Measurements from ENCODE around the gene C19orf25.
"Not testable (repeated sequence)": the region's sequence is repeated elsewhere in the genome, so short reads cannot be mapped to it uniquely, and the experiment has no call there.

Gene C19orf25

GRCh38 chr19:1478934-1479707 is at the start of gene C19orf25:
TSS of gene C19orf25 (minus strand) at chr19:1479215. CDS start at chr19:1478903, 312 bp downstream.
- peak; percentile 70 for DNase-seq (ENCODE audit: low read depth, low spot score)

GRCh38 chr19:1527650-1528309 is 48.8 kb upstream of the C19orf25 start:
- no peak for DNase-seq (ENCODE audit: low read depth, low spot score)

GRCh38 chr19:1526979-1527649 is 48.1 kb upstream of the C19orf25 start:
- no peak for DNase-seq (ENCODE audit: low read depth, low spot score)

GRCh38 chr19:1526066-1526778 is 47.2 kb upstream of the C19orf25 start:
- DNase-seq (ENCODE audit: low read depth, low spot score): no peak

GRCh38 chr19:1525343-1525742 is 46.3 kb upstream of the C19orf25 start:
- no peak for DNase-seq (ENCODE audit: low read depth, low spot score)

GRCh38 chr19:1524972-1525325 is 45.9 kb upstream of the C19orf25 start:
- DNase-seq (ENCODE audit: low read depth, low spot score): no peak

- no peak for DNase-seq (ENCODE audit: low read depth, low spot score)
These were observed 45.4 kb upstream of the C19orf25 start for GRCh38 chr19:1524287-1524971.

- no peak for DNase-seq (ENCODE audit: low read depth, low spot score)
These were observed 44.6 kb upstream of the C19orf25 start, which contains the start of gene PLK5 for GRCh38 chr19:1523412-1524286. TSS of gene PLK5 (plus strand) at chr19:1524077. CDS start at chr19:1526997, 2,920 bp downstream.

- no peak for DNase-seq (ENCODE audit: low read depth, low spot score)
These were observed 43.8 kb upstream of the C19orf25 start for GRCh38 chr19:1522838-1523237.

- DNase-seq (ENCODE audit: low read depth, low spot score): no peak
These were observed 43.0 kb upstream of the C19orf25 start for GRCh38 chr19:1522061-1522460.

GRCh38 chr19:1521636-1522035 is 42.6 kb upstream of the C19orf25 start:
- DNase-seq (ENCODE audit: low read depth, low spot score): no peak

GRCh38 chr19:1520203-1520780 is 41.3 kb upstream of the C19orf25 start:
- no peak for DNase-seq (ENCODE audit: low read depth, low spot score)

GRCh38 chr19:1519802-1520201 is 40.8 kb upstream of the C19orf25 start:
- not testable (repeated sequence) for DNase-seq (ENCODE audit: low read depth, low spot score)

- no peak for DNase-seq (ENCODE audit: low read depth, low spot score)
These were observed 39.5 kb upstream of the C19orf25 start for GRCh38 chr19:1518471-1518870.

- DNase-seq (ENCODE audit: low read depth, low spot score): no peak
These were observed 37.4 kb upstream of the C19orf25 start for GRCh38 chr19:1516395-1516753.

- DNase-seq (ENCODE audit: low read depth, low spot score): no peak
These were observed 36.1 kb upstream of the C19orf25 start for GRCh38 chr19:1514986-1515721.

GRCh38 chr19:1514295-1514661 is 35.3 kb upstream of the C19orf25 start:
- DNase-seq (ENCODE audit: low read depth, low spot score): no peak

- no peak for DNase-seq (ENCODE audit: low read depth, low spot score)
These were observed 34.7 kb upstream of the C19orf25 start for GRCh38 chr19:1513499-1514294.
